T-helper 22 cell (primary cell): ENCODE results near the gene MMP14.
"Not testable (repeated sequence)": the region's sequence is repeated elsewhere in the genome, so short reads cannot be mapped to it uniquely, and the experiment has no call there.

Experiments
- DNase-seq: peaks from one replicate; pipeline ENCODE4 v3.0.0-alpha.2; 2020; ENCODE audit warnings: low read depth

MMP14 gene

DNA sequence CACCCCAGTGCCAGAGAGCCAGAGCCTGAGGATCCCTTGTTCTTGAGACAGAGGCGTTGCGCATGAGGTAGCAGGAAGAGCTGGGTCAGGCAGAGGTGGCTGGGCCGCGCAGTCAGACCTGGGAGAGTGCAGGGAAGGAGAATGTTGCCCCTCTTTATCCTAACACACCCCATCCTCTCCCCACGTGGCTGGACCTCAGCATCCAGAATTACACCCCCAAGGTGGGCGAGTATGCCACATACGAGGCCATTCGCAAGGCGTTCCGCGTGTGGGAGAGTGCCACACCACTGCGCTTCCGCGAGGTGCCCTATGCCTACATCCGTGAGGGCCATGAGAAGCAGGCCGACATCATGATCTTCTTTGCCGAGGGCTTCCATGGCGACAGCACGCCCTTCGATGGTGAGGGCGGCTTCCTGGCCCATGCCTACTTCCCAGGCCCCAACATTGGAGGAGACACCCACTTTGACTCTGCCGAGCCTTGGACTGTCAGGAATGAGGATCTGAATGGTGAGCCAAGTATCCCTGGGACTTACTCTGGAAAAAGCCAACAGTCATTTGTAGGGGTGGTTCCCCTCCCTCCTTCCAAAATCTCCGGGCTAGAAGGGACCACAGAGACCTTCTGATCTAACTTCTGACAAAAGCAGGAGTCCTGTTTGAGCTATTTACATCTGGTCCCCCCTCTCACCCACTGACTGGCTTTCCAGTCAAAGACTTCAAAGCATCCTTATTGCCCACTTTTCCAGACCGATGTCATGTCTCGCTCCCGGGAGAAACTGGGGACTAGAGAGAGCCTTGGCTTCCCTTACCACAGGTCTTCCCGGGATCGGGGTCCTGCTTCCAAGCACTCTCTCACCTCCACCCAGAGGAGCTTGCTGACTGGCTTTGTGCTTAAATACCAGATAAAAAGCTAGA lies 6.1 kb downstream of the MMP14 start:
- no peak for DNase-seq

- no peak for DNase-seq
Observed at GRCh38 chr14:22843123-22843925, 6.9 kb downstream of the MMP14 start.

DNA sequence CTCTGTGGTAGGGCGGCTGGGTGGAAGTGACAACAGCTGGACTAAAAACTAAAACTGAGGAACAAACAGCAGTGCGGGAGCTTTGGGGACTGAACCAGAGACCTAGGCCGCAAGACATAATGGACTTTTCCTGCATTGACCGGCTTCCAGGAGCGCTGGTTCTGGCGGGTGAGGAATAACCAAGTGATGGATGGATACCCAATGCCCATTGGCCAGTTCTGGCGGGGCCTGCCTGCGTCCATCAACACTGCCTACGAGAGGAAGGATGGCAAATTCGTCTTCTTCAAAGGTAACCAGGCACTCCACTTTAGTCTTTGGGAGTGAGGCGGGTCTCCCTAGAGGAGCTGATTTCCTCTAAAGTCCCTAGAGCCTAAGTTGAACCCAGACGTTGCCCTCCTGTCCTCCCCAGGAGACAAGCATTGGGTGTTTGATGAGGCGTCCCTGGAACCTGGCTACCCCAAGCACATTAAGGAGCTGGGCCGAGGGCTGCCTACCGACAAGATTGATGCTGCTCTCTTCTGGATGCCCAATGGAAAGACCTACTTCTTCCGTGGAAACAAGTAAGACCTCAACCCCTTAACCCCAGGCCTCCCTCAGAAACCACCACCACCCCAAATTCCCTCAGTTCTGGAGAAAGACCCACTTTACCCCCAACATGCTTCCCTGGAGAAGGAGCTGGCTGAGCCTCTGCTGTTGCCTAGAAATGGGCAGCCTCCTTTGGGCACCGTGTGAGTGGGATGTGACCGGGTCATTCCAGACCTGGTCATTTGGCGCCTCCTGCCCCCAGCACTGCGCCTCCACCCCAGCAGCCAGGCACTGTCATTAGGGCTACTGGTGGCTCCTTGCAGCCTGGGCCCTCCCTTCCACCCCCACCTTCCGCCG lies 8.1 kb downstream of the MMP14 start:
- DNase-seq: no peak

- DNase-seq: no peak
Observed at GRCh38 chr14:22845103-22845394, 8.7 kb downstream of the MMP14 start.

GRCh38 chr14:22845821-22846625 lies 9.6 kb downstream of the MMP14 start:
- DNase-seq: no peak

DNA sequence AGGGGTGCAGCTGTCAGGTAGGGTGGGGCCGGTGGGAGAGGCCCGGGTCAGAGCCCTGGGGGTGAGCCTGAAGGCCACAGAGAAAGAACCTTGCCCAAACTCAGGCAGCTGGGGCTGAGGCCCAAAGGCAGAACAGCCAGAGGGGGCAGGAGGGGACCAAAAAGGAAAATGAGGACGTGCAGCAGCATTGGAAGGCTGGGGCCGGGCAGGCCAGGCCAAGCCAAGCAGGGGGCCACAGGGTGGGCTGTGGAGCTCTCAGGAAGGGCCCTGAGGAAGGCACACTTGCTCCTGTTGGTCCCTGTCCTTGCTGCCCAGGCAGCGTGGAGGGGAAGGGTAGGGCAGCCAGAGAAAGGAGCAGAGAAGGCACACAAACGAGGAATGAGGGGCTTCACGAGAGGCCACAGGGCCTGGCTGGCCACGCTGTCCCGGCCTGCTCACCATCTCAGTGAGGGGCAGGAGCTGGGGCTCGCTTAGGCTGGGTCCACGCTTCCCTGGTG lies 10.5 kb downstream of the MMP14 start:
- DNase-seq: no peak

- DNase-seq: no peak
Observed at GRCh38 chr14:22847661-22848341, 11.4 kb downstream of the MMP14 start.

GRCh38 chr14:22848351-22849164 lies 12.2 kb downstream of the MMP14 start:
- no peak for DNase-seq

GRCh38 chr14:22849212-22849819 lies 12.9 kb downstream of the MMP14 start:
- DNase-seq: no peak

GRCh38 chr14:22850944-22851764 lies 14.8 kb downstream of the MMP14 start:
- DNase-seq: no peak

GRCh38 chr14:22852178-22852577 lies 15.8 kb downstream of the MMP14 start:
- not testable (repeated sequence) for DNase-seq

DNA sequence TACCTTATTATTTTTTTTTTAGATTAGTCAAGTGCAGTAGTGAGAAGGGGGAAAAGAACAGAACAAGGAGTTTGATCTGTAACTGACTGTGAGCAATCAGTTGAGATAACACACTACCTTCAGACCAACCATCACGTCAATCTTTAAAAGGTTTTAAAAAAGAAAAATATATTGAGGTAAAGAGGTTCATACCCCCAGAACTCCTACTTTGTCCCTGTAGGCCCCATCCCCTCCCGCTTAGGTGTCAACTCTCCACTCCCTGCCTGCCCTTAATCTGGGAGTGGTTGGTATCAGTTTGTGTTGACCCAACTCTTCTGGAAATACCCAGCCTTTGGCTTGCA lies 16.2 kb downstream of the MMP14 start:
- DNase-seq: no peak

GRCh38 chr14:22852940-22853767 lies 16.8 kb downstream of the MMP14 start:
- peak; percentile 59 for DNase-seq

GRCh38 chr14:22854296-22854695 lies 17.9 kb downstream of the MMP14 start:
- not testable (repeated sequence) for DNase-seq

DNA sequence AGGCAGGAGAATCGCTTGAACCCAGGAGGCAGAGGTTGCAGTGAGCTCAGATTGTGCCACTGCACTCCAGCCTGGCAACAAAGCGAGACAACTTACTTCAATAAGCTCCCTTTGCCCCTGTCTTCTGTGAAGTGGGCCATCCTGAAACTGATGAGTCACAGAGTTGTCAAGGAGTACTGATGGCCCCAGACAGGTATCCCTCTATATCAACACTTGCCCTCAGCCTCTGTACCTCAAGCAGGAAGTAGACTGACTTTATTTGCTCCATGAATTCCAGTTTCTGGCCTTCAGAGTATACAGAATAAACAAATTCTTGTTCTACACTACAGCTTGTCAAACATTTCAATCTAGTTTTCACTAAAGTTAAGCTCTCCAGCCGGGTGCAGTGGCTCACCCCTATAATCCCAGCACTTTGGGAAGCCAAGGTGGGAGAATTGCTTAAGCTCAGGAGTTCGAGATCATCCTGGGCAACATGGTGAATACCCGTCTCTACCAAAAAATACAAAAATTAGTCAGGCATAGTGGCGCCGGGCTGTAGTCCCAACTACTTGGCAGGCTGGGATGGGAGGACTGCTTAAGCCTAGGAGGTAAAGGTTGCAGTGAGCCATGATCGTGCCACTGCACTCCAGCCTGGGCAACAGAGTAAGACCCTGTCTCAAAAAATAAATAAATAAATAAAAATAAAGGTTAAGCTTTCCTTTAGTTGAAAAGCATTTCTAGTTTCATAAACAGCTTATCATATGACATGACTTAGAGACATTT lies 18.8 kb downstream of the MMP14 start:
- no peak for DNase-seq

DNA sequence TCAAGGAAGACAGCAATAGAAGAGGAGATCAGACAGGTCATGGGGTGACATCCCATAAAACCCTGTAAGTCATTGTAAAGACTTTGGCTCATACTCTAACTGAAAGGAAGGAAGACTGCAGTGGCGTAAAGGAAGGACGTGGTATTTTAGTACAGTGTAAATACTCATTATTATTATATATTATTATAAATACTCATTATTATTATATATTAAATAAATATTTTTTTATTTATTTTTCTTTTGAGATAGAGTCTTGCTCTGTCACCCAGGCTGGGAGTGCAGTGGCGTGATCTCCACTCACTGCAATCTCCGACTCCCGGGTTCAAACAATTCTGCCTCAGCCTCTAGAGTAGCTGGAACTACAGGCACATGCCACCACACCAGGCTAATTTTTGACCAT lies 20.0 kb downstream of the MMP14 start:
- DNase-seq: no peak

- DNase-seq: not testable (repeated sequence)
Observed at GRCh38 chr14:22860377-22860776, 24.0 kb downstream of the MMP14 start.
